HuH-7.5 (cell line): Measurements from ENCODE around the gene SKI.

Source experiments
- DNase-seq: peaks from one replicate; pipeline ENCODE4 v3.0.0; 2011; ENCODE audit warnings: low spot score

The SKI gene

GRCh38 chr1:2352341-2352896, 124.3 kb downstream of the SKI start:
- DNase-seq, result no peak

DNA sequence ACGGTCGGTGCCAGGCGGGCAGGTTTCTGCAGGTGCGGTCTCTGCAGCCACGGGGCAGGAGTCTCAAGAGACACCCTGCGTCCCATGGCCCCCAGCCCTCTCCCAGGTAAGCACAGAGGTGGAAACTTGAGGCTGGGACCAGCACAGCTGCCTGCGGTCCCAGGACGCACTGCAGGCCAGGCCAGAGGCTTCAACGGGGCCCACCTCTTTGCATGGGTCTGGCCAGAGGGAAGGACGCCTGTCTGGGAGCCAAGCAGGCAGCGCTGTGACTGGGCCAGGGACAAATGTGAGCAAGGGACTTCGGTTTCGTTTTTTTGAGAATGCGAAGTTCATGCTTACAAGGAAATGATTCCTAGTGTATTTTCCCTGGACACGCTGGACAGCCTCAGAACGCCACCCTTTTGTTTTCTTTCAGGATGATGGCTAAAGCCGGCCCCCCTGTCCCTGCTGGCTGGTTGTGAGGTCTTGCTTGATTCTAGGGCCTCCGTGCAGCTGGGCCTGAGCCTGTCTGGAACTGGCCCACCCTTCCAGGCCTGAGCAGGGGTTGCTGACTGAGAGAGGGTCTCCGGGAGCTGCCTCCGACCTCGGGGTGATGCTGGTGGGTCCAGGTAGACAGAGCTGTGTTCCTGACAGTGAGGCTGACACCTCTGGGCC, 124.9 kb downstream of the SKI start:
- DNase-seq, result no peak

DNA sequence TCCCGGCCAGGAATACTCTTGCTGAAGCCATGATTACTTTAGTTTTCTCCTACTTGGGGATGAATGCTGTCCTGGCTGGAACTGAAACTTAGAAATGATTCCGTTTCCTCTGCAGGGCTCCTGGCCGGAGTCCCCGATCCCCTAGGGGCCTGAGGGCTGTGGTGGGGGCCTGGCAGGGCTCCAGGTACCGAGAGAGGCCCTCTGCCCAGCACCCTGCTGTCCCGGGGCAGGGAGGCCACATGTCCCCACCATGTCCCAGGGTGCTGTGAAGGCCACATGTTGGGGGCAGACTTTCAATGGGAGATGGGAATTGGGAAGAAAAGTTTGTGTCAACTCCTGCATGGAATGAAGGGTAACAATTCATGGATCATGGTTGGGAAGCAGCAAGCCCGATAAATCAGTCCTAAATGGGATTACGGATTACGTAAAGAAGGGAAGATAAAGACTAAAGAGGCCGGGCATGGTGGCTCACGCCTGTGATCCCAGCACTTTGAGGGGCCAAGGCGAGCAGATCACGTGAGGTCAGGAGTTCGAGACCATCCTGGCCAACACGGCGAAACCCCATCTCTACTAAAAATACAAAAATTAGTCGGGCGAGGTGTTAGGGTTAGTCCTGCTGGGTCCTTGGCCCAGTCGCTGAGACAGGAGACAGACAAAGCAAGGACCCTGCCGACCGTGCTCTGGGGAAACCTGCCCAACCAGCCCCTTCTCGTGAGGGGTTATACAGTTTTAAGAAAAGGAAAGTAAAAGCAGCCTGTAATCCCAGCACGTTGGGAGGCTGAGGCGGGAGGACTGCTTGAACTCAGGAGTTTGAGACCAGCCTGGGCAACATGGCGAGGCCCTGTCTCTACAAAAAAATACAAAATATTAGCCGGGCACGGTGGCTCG, 125.7 kb downstream of the SKI start:
- DNase-seq, result no peak

- no peak for DNase-seq
Observed at GRCh38 chr1:2354511-2355372, 126.6 kb downstream of the SKI start.

- no peak for DNase-seq
Observed at GRCh38 chr1:2355373-2356261, 127.5 kb downstream of the SKI start.

- DNase-seq, result no peak
Observed at GRCh38 chr1:2356401-2356800, 128.3 kb downstream of the SKI start.

DNA sequence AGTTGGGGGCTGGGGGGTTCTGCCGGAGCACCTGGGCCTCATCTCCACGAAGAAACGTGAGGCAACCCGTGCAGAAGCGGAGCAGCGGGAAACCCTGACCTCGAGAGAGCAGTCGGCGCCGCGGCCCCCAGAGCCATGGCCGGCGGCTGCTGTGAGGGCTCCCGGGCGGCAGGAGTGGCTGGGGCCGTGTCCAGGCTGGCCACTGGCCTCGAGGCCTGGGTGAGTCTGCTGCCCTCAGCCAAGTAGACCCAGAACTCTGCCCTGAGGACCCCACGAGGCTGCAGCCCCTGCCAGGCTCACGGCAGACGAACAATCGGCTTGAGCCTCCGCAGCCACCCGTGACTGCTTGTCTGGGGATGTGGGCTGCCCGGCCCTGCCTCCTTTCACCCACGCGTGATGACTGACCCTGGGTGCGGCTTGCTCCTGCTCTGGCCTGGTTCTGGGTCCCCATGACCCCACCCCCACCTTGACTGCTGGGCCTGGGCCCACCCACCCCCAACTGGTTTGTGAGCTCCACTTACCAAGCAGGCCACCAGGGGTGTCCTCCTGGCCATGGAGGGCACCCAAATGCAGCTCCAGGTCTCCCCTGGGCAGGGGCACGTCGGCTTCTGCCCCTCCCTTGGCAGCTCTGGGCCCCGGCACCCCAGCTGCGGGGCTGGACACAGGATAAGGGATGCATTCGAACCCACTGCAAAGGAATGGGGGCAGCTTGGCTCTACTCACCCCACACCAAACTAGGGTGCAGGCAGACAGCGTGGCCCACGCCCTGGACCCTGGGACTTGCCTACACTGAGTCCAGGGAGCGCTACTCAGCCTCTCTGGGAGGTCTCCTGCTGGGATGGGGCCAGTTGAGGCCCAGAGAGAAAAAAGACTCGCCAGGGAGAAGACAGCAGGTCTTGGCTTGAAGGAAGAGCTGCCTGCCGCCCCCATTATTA, 129.1 kb downstream of the SKI start:
- no peak for DNase-seq

GRCh38 chr1:2358072-2358471, 130.0 kb downstream of the SKI start:
- no peak for DNase-seq

DNA sequence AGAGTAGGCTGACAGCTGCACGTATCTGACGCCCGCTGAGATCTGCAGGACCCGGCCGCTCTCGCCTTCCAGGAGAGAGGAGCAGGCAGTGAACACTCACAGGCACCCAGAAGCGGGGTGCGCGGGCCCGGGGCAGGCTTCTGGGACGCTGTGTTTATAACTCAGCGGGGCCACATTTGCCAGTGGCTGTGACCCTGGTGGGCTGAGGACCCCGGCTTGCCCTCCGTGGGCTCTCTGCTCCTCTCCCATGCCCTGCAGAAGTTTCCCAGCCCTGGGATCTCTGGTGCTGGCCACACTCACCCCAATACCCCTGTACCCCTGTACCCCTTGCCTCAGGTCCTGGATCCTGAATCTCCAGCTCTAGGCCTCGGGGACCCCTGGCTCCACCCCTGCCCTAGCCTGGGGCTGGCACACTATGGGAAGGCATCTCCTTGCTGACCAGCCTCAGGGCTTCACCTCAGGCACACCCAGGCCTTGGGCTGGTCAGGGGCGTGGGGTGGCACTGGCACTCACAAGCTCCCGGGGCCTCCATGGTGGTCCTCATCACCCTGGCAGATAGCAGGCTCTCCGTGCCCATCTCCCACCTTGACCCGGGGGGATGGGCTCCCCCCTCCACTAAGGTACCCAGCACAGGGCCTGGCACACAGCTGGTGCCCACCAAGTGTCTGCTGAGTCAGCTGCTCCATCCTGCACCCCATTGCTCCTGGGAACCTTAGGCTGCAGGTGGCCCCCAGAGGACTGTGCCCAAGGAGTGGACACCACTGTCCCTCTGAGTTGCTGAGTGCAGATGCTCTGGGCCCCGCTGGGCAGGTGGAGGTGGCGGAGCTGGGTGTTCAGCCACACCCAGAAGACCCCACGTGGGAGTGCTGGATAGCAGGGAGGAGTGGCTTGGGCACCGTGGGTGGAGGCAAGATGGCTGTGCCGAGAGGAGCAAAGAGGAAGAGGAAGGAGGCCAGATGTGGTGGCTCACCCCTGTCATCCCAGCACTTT, 130.8 kb downstream of the SKI start:
- DNase-seq, result no peak
